HepG2 (cell line): ENCODE results near the gene VKORC1. TPM values are rescaled to one million over a fixed set of nuclear protein-coding genes. Genes with fewer than 3 reads are reported as not detected.
A peak's percentile ranks its signal among the peaks of the same experiment; 100 is the strongest.

ENCODE experiments used
- ATM ChIP-seq: fragments of 450-650 bp; IDR thresholded peaks from 2 replicates; pipeline ENCODE4 v1.7.1; 2017; ENCODE audit warnings: mild to moderate bottlenecking, borderline replicate concordance
- CBX5 ChIP-seq: sonication (generic); formaldehyde crosslinking; IDR thresholded peaks from 2 replicates; pipeline ENCODE4 v1.4.0; 2020; ENCODE audit warnings: missing genetic modification reagents, borderline replicate concordance
- CREM ChIP-seq, 2 experiments: sonication (generic) in 1 of 2; formaldehyde crosslinking in 1 of 2; IDR thresholded peaks; 2 replicates each; pipeline versions ENCODE4 v1.4.0 to v1.6.1; 2016 to 2020; ENCODE audit warnings: antibody characterized with exemption in 1 of 2, mild to moderate bottlenecking in 1 of 2, missing genetic modification reagents in 1 of 2
- FOXA3 ChIP-seq: IDR thresholded peaks from 2 replicates; pipeline ENCODE4 v1.6.1; 2016; ENCODE audit warnings: missing genetic modification reagents, missing compliant biosample characterization
- HMGXB4 ChIP-seq, 2 experiments: sonication (generic) in 1 of 2; formaldehyde crosslinking in 1 of 2; IDR thresholded peaks; 2 replicates each; pipeline versions ENCODE4 v1.4.0 to v1.6.1; 2018 to 2020; ENCODE audit warnings: missing genetic modification reagents in 2 of 2, borderline replicate concordance in 1 of 2, low read depth in 1 of 2, mild to moderate bottlenecking in 1 of 2, missing biosample characterization in 1 of 2
- KLF16 ChIP-seq, 2 experiments: sonication (generic) in 1 of 2; formaldehyde crosslinking in 1 of 2; IDR thresholded peaks; 2 replicates each; pipeline versions ENCODE4 v1.6.1 to v1.8.0; 2016 to 2023; ENCODE audit warnings: missing genetic modification reagents in 2 of 2, missing compliant biosample characterization in 1 of 2
- MIER2 ChIP-seq: IDR thresholded peaks from 2 replicates; pipeline ENCODE4 v1.6.1; 2016; ENCODE audit warnings: missing biosample characterization, missing genetic modification reagents
- PAWR ChIP-seq: sonication (generic); formaldehyde crosslinking; IDR thresholded peaks from 2 replicates; pipeline ENCODE4 v1.4.0; 2020; ENCODE audit warnings: missing genetic modification reagents, mild to moderate bottlenecking, borderline replicate concordance
- PRDM10 ChIP-seq: sonication (generic); formaldehyde crosslinking; IDR thresholded peaks from 2 replicates; pipeline ENCODE4 v1.4.0; 2020; ENCODE audit warnings: low read depth, missing genetic modification reagents
- RARG ChIP-seq: sonication (generic); formaldehyde crosslinking; IDR thresholded peaks from 2 replicates; pipeline ENCODE4 v1.4.0; 2020; ENCODE audit warnings: low read depth, mild to moderate bottlenecking, missing genetic modification reagents
- SALL2 ChIP-seq: sonication (generic); formaldehyde crosslinking; IDR thresholded peaks from 2 replicates; pipeline ENCODE4 v1.8.1; 2023; ENCODE audit warnings: mild to moderate bottlenecking, missing genetic modification reagents, inconsistent platforms
- SIN3B ChIP-seq: fragments of 150-350 bp; IDR thresholded peaks from 2 replicates; pipeline ENCODE4 v1.6.1; 2014; ENCODE audit warnings: low read length
- SMAD9 ChIP-seq: sonication (generic); formaldehyde crosslinking; IDR thresholded peaks from 2 replicates; pipeline ENCODE4 v1.5.1; 2020; ENCODE audit warnings: mild to moderate bottlenecking, missing genetic modification reagents
- SRY ChIP-seq: sonication (generic); formaldehyde crosslinking; IDR thresholded peaks from 2 replicates; pipeline ENCODE4 v1.8.0; 2022; ENCODE audit warnings: mild to moderate bottlenecking, missing genetic modification reagents
- ZIK1 ChIP-seq: sonication (generic); formaldehyde crosslinking; IDR thresholded peaks from 2 replicates; pipeline ENCODE4 v1.5.0; 2020; ENCODE audit warnings: mild to moderate bottlenecking, low read depth, missing genetic modification reagents, borderline replicate concordance
- ZNF260 ChIP-seq: sonication (generic); formaldehyde crosslinking; IDR thresholded peaks from 2 replicates; pipeline ENCODE4 v1.4.0; 2020; ENCODE audit warnings: missing genetic modification reagents, low read depth, mild to moderate bottlenecking, borderline replicate concordance
- ZNF556 ChIP-seq: sonication (generic); formaldehyde crosslinking; IDR thresholded peaks from 2 replicates; pipeline ENCODE4 v1.4.0; 2020; ENCODE audit warnings: mild to moderate bottlenecking, missing genetic modification reagents, borderline replicate concordance
- ZNF557 ChIP-seq: sonication (generic); formaldehyde crosslinking; IDR thresholded peaks from 2 replicates; pipeline ENCODE4 v1.4.0; 2020; ENCODE audit warnings: missing genetic modification reagents
- ZNF569 ChIP-seq: sonication (generic); formaldehyde crosslinking; IDR thresholded peaks from 2 replicates; pipeline ENCODE4 v1.5.0; 2020; ENCODE audit warnings: mild to moderate bottlenecking, missing genetic modification reagents, moderate library complexity, borderline replicate concordance
- ZNF710 ChIP-seq: sonication (generic); formaldehyde crosslinking; IDR thresholded peaks from 2 replicates; pipeline ENCODE4 v1.5.0; 2020; ENCODE audit warnings: mild to moderate bottlenecking, missing genetic modification reagents, borderline replicate concordance
- ZNF747 ChIP-seq: sonication (generic); formaldehyde crosslinking; IDR thresholded peaks from 2 replicates; pipeline ENCODE4 v1.8.1; 2023; ENCODE audit warnings: missing genetic modification reagents, mild to moderate bottlenecking, borderline replicate concordance
- ZSCAN9 ChIP-seq: IDR thresholded peaks from 2 replicates; pipeline ENCODE4 v1.6.1; 2016; ENCODE audit warnings: borderline replicate concordance
- polyA plus RNA-seq, 8 experiments: library from polyadenylated mRNA; depleted of rRNA in 3 of 8; stranded (reverse) in 7 of 8; unstranded in 1 of 8; fragments of >200 nt; fragmentation: Illumina TruSeq in 4 of 8; extraction: Trizol in 4 of 8; gene quantifications; 2 replicates each; pipeline versions ENCODE4 v1.2.1 to v1.2.3, GENCODE V29; 2011 to 2016; ENCODE audit warnings: low read depth in 4 of 8, missing spikeins in 1 of 8, mixed read lengths in 1 of 8; ENCODE audit not compliant: insufficient read depth in 1 of 8
- total RNA-seq, 5 experiments: library from RNA; depleted of rRNA; stranded (reverse); fragments of >200 nt; fragmentation: Illumina TruSeq; extraction: Trizol; gene quantifications; 2 replicates each; pipeline ENCODE4 v1.2.3, GENCODE V29; 2016; ENCODE audit warnings: low read depth in 1 of 5

The VKORC1 gene
- total and polyA plus RNA-seq, 2 of the 13 experiments (the other 11 are each of a cell fraction or from before 2014, with no cell fraction given), result 141 to 615 TPM

- TF ChIP-seq HMGXB4 (CRISPR knock-in tag; IDR thresholded peaks at IDR 0.05; ENCODE audit: borderline replicate concordance in 1 of 2, low read depth in 1 of 2) (peak; percentile 88 to 93; a peak in 3 of 4 replicates), RARG (CRISPR knock-in tag) (no peak), SMAD9 (CRISPR knock-in tag) (no peak), CBX5 (CRISPR knock-in tag) (peak; percentile 50; the same call in 1 of the 2 replicates), KLF16 (CRISPR knock-in tag; IDR thresholded peaks at IDR 0.05) (peak in 1 of 2 experiments; percentile 85; a peak in 2 of 4 replicates), ZNF747 (CRISPR knock-in tag) (peak; percentile 99), ZSCAN9 (CRISPR knock-in tag) (peak; percentile 89; the same call in 1 of the 2 replicates), SIN3B (no peak), CREM (IDR thresholded peaks at IDR 0.05) (peak; percentile 87), CREM (CRISPR knock-in tag; IDR thresholded peaks at IDR 0.05) (no peak), ZNF569 (CRISPR knock-in tag) (no peak), MIER2 (CRISPR knock-in tag) (0 out of 2 replicates have a peak, but pooled peaks have one; percentile 53), ZNF557 (no peak; the same call in none of the 2 replicates), ATM (no peak), SALL2 (CRISPR knock-in tag) (peak; percentile 90), FOXA3 (peak; percentile 63), ZNF260 (no peak), ZIK1 (CRISPR knock-in tag) (no peak), ZNF710 (CRISPR knock-in tag) (peak; percentile 68; the same call in 1 of the 2 replicates), SRY (peak; percentile 84), PRDM10 (peak; percentile 87), ZNF556 (peak; percentile 36; the same call in 1 of the 2 replicates), PAWR (CRISPR knock-in tag) (no peak)
These were observed at the start of gene VKORC1 (continued) for GRCh38 chr16:31094424-31095120.
